HG02884 (cell line): ENCODE measurements around the gene FGFRL1.

Source experiments
- ATAC-seq: cut with Tn5 transposase; IDR thresholded peaks from one replicate; pipeline ENCODE4 v1.9.1; 2021; ENCODE audit warnings: mild to moderate bottlenecking, moderate library complexity; ENCODE audit not compliant: unreplicated experiment

Gene FGFRL1, protein sequence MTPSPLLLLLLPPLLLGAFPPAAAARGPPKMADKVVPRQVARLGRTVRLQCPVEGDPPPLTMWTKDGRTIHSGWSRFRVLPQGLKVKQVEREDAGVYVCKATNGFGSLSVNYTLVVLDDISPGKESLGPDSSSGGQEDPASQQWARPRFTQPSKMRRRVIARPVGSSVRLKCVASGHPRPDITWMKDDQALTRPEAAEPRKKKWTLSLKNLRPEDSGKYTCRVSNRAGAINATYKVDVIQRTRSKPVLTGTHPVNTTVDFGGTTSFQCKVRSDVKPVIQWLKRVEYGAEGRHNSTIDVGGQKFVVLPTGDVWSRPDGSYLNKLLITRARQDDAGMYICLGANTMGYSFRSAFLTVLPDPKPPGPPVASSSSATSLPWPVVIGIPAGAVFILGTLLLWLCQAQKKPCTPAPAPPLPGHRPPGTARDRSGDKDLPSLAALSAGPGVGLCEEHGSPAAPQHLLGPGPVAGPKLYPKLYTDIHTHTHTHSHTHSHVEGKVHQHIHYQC

DNA sequence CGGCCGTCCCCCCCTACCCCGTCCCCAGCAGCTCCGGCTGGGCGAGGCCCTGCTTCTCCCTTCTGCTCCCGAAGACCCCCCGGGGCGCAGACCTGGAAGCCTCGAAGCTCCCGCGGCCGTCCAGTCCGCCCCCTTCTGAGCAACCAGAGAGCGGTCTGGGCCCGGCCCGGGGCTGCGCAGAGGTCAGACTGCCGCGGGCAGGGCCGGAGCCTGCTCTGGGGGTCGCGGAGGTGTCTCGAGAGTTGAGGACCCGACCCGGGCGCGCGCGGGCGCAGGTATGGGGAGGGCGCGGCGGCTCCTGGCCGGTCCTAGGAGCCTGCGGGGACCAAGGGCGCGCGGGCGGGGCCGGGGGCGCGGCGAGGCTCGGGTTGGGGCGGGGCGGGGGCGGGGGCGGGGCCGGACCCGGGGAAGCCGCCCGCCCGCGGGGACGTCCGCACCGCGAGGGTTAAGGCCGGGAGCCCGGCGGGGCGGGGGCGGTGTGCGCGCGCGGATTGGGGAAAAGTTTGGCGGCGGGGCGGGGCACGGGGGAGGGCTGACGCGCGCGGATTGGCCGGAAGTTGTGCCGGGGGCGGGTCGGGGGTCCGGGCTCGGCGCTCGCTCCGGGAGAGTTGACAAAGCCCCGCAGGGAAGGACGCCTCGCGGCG lies at the start of gene FGFRL1:
FGFRL1 (plus strand) TSS at position 605 of the 644 bp plus-strand sequence. CDS start 860 bp downstream, outside the sequence.
- ATAC-seq, result no peak

DNA sequence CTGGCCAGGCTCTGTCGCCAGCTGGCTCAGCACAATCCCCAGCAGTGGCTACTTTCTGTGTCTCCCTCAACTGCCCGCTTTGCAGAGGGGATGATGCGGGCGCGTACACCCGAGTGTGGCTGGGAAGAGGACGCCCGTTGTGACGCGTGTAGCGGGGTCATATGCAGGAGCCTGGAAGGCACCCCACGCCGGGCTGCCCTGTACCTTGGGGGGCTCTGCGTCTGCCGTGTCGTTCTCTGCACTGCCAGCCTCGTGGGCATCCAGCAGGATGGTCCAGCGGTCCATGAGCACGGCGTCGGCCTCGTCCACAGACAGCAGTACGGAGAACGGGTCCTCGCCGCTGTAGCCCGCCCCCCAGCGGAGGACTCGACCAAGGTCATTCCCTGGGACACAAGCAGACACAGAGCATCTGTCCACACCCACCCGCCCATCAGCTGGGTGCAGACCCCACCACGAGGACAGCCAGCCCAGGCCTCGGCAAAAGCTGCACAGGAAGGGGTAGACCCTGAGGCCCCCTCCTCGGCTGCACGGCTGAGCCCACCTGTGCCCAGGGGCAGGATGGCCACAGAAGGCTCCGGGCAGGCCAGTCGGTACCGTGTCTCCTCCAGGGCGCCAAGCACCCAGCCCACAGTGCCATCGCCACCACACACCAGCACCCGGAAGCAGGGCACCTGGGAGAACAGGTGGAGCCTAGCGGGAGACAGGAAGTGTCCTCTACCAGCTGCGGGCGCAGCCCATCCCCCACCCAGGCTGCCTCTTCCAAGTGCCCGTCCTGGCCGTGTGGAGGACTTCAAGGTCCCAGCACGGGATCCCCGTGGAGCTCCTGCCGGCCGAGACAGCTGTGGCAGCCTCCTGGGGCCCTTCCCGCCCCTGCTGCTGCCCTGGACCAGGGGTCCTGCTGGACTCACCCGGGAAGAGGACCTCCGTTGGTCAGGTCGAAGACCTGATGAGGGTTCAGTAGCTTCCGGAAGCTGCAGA lies 48.9 kb upstream of the FGFRL1 start:
- no peak for ATAC-seq

DNA sequence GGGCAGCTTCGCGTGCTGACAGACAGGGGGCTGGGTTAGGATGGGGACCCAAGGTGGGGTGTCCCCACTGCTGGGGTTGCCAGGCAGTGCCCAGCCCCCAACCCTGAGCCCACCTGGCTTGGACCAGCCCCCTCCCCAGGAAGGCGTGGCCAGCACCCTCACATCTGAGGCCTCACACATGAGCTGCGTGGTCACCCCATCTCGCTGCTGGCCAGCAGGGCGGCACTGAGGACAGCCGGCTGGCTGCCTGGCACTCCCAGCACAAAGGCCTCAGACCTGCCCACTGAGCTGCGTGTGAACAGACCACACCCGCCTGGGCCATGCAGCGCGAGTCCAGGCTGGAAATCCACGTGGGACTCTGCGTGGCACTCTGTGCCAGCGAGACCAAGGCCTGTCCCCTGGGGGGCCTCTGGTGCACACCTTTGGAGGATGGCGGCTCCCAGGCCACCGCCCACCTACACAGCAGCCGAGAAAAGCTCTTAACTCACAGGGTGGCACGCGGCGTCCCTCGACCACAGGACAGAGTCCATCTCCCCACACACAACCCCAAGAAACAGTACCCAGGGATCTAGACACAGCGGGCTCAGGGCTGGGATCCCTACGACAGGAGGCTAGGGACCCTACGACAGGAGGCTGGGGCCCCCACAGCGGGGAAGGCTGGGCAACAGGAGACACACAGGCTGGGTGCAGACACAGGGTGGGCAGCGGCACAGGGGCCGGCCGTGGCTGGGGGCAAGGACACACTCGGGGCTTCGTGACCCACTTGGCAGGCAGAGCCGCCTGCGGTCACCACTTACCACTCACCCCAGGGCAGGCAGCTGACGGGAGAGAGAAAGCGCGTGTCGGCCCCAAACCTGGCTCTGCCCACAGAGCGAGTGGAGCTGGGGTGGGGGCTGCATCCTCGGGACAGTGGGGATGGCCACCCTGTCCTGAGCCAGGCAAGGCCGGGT lies 47.9 kb upstream of the FGFRL1 start:
- ATAC-seq, result no peak

DNA sequence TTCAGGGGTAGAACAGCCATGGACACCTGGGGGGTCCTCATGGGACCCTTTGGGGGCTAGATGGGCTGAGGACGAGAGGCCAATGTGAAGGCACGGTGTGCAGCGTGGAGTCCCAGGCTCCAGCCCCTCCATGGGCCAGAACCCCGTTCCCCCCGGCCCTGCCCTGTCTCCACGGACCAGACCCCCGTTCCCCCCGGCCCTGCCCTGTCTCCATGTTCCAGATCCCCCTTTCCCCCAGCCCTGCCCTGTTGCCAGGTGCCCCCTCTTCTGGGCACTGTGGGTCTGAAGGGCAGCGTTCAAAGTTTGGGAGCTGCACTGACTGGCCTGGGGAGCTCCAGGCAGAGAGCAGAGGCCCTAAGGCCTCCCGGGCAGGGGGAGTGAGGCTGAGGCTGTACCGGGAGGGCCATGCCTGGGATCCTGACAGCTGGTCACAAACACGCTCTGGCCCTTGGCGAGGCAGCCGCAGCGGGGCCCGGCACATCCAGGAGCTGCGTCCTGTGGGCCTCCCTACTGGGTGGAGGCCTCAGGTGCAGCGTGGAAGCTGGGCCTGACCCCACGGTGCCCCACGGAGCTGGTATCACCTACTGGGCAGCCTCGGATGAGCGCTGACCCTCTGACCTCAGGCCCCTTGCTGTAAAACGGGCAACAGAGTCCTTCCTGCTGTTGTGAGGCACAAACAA lies 46.9 kb upstream of the FGFRL1 start:
- ATAC-seq, result no peak

DNA sequence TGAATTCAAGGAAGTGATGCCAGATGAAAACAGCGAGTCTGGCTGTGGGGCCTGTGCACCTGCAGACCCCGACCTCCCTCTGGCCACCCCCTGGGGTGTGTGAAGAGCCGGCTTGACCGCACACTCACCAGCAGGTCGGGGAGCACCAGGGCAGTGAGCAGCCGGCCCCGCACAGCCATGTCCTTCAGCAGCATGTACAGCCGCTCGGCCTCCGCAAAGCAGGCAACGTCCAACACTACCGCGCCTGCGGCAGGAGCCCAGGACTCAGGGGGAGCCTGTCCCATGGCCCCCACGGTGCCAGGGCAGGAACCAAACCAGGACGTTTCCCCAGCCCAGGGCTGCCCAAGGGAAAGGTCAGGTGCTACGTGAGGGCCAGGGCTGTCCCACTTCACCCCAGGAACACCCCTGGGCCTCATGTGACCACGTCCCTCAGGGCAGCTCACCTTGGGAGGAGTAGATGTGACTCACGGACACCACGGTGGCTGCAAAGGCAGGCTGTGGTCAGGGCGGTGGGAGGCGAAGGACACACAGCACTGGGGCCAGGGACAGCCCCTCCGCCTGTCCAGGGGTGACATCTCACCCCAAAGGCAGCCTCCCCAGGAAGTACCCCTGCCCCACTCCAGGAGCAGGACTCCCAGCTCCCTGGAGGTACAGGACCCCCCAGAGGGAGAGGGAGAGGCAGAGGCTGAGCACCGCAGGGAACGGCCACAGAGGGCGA lies 46.2 kb upstream of the FGFRL1 start:
- no peak for ATAC-seq

DNA sequence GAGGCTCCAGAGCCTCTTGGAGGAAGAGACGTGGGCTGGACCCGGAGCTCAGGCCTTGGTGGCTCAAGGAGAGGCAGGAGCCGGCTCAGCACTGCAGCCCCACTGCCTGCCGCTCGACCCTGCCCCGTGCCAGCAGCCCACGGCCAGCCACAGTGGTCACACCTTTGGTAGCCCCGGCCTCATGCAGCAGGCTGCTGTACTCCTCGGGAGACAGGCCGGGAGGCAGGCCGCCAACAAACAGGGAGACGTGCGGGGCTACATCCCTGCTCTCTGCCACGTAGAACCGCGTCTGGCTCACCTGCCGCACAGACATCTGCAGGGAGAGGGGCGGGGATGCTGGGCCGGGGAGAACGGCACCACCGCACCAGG lies 45.7 kb upstream of the FGFRL1 start:
- no peak for ATAC-seq

DNA sequence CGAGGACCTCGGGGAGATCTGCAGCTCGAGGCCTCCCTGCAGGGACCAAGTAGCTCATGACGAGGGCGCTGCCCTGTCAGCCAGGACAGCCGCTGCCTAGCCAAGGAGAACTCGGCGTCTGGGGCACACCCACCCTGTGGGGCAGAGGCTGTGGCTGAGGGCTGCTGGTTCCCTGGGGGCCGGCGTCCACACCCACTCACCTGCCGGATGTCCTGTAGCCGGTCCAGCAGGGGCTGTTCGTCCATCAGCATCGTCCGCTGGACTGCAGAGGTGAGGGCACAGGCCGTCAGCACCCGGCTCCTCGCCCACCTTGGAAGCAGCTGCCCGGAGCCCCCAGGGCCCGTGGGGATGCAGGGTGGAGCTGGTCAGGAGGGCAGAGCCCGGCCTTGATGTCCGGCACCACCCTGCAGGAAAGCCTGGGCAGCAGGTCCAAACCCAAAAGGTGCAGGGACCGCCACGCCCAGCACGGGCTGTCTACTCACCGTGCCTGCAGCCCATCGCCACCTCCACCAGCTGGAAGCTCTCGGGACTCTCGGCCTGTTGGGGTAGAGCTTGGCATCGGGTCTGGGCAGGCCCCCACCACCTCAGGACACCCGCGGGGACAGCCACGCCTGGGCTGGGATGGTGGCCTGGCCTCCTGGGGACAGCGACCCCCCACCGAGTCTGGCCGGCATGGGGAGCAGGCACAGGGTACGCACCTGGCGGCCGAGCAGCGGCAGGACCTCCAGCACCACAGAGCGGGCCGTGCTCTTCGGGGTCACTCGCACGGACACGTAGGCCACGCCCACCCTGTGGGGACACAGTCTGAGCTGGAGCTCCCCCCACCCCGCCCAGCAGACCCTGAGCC lies 44.9 kb upstream of the FGFRL1 start:
- ATAC-seq, result no peak

DNA sequence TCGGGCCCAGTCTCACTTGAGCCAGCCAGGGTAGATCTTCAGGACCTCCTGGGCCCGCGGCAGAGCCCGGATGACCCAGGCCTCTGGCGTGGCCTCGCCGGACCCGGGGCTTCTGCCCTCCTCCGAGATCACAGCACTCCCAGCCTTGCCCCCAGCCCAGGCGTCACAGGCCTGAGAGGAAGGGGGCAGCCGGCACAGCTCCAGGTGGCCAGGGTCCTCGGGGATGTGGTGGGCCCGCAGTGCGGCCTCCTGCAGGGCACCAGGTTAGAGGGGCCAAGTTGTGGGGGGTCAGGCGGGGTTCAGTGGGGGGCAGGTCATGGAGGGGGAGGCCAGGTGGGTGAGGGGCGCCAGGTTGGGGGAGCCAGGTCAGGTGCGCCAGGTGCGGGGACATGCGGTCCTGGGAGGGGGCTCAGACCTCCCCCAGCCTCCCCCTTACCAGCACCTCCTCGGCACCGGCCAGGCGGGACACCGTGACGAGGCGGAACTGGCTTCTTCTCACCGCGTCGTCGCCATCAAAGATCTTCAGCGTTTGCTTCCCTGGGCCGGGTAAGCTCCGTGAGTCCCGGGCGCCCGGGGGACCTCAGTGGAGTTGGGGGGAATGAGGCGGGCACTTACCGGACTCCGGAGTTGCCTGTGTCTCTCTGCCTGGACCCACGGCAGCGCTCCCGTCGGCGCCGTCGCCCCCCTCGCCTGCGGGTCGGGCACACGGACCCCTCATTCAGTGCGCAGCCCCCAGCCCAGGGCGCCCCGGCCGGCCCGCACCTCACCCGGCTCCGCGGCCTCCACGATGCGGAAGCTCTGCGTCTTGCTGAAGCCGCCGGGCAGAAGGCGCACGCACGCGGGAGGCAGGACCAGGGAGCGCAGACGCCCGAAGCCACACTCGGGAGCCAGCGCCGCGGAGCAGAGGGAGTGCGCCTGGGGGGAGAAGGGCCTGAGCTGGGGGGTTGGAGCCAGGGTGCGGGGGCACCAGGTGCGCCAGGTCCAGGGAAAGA lies 44.0 kb upstream of the FGFRL1 start:
- ATAC-seq, result no peak

DNA sequence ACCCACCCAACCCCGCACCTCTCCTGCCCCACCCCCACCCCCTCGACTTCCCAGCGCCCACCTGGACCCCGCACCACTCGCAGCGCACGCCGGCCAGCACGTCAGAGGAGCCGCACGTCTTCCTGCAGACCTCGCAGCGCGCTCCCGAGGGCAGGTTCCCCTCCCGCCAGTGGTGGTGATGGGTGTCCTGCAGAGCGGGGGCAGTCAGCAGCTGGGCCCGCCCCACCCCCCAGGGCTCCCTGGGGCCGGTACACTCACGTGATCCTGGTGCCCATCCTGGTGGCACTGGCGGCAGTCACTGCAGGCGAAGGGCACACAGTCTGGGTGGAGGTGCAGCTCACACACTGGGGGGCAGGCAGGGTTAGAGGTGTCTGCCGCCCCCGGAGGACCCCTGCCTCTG lies 43.2 kb upstream of the FGFRL1 start:
- no peak for ATAC-seq

DNA sequence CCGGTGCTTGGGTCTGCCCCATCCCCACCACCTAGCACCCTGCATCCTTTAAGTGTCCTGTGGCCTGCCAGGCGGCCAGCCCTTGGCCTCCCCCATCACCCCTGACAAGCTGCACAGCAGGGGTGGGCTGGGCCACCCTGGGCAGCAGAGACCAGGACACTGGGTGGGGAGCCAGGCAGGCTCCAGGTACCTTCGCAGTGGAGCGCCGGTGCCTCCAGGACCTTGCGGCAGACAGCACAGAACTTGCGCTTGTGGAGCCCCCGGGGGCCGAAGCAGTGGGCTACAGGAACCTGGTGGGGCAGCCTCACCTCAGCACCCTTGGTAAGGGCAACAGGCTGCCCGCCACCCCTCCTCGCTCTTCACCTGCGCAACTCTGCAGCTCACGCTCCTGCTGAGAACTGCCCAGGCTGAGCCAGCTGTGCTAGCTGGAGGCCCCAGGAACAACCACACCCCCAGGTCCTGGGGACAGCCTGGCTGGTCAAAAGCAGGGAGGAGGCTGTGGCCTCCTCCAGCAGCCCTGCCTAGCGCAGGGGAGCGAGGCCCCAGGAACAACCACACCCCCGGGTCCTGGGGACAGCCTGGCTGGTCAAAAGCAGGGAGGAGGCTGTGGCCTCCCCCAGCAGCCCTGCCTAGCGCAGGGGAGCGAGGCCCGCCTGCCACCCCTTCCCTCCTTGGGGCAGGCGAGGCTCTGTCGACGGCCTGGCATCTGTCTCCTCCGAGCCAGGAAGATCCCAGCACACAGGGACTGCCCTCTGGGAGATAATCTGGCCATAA lies 42.6 kb upstream of the FGFRL1 start:
- no peak for ATAC-seq

DNA sequence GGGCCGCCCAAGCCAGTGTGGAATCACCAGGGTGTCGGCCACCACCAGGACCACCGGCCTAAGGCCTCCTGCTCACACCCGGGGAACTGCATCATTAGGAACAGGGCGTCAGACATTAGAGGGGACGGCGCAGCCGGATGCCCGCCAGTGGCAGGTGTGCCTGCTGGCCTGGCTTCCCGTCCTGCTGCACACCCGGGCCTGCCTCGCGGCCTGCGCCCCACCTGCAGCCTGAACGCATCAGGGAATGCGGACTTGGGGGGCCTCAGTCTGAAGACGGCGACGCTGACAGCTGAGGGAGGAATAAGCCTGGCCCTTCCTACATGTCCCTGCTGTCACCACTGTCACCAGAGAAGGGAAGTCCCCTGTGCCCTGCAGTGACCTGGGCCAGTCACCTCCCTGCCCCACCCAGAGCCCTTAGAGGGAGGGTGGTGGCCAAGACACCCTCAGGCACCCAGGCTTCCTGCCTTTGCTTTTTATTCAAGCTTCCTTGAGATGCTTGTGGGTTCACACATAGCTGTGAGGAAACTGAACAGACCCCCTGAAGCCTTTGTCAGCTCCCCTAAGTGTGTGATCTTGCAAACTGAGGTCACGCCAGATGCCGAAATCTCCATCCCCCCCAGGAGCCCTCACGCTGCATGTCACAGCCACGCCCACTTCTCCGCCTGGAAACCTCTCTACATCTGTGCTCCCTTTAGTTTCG lies 41.2 kb upstream of the FGFRL1 start:
- no peak for ATAC-seq

DNA sequence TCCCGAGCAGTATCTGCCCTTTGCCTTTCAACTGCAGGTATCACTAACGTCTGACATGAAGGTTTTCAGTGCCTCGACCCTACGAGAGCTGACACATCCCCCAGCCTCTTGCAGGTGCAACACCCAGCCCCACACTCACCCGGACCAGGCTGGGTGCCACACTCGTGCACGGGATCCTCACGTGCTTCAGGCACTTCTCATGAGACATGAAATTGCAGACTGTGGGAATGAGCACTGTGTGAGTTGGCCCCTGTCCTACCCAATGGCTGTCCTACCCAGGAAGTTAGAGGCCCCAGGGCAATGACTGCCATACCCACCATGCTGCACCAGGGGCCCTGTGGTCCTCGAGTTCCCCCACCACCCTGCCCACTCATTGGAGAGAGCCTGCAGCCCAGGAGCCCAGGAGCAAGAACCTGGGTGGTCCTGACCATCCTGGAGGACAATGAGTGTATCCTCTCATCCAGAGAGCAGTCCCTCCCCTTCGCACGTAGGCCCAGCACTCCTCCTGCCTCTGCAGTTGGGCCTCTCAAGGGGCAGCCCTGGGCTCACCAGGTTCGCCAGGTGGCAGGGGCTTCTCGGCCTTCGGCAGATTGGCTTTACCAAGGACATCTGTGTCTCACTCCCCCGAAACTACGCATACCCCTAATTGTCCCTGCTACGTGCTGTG lies 40.4 kb upstream of the FGFRL1 start:
- ATAC-seq, result no peak

DNA sequence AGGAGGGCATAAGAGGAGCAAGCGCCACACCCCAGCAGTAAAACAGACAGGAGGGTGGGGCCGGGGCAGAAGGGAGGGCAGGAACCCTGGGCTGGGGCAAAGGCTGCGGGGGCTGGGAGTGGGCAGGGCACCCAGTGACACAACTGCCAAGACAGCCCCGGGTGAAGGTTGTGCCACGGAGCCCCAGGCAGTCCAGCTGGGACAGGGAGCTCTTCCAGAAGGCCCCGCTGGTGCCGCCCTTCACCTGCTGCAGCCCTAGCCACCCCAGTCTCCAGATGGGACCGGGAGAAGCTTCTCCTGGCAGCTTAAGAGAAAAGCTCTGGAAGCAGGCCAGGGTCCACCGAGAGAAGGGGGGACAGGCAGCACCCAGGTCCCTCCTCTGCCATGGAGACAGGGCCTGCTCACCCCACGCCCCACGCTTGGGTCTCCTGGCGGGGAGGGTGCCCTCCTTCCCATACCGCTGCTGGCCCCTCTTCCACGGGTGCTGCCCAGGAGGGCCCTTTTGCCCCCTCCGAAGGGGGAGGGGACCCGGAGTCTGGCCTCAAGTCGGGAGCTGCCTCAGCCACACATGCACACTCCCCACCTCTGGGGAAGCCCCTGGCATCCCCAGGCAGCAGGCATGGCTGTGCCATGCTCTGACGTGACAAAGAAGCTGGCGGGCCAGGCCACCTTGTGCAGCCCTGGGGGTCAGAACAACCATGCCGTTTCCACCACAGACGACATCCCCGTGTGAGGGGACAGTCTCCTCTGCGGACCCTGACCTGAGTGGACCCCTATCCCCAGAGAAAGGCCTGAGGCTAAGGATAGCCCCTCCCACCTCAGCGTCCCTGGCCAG lies 39.5 kb upstream of the FGFRL1 start:
- ATAC-seq, result no peak
